Measurements from ENCODE around the gene VPS37B.
"Not testable (repeated sequence)": the region's sequence is repeated elsewhere in the genome, so short reads cannot be mapped to it uniquely, and the experiment has no call there.

Gene VPS37B

GRCh38 chr12:122905258-122905657 lies 9.3 kb upstream of the VPS37B start:
- not testable (repeated sequence) for DNase-seq (ENCODE audit: low read depth)

GRCh38 chr12:122903693-122904034 lies 7.7 kb upstream of the VPS37B start:
- DNase-seq (ENCODE audit: low read depth): no peak

GRCh38 chr12:122902854-122903692 lies 7.1 kb upstream of the VPS37B start:
- no peak for DNase-seq (ENCODE audit: low read depth)

- no peak for DNase-seq (ENCODE audit: low read depth)
Measured at GRCh38 chr12:122899887-122900286, 4.0 kb upstream of the VPS37B start.

GRCh38 chr12:122896662-122897061 lies 738 bp upstream of the VPS37B start:
- DNase-seq (ENCODE audit: low read depth): no peak

- DNase-seq (ENCODE audit: low read depth): no peak
Measured at GRCh38 chr12:122895320-122895703, 612 bp downstream of the VPS37B start.

- DNase-seq (ENCODE audit: low read depth): no peak
Measured at GRCh38 chr12:122894193-122895121, 1.5 kb downstream of the VPS37B start.

- no peak for DNase-seq (ENCODE audit: low read depth)
Measured at GRCh38 chr12:122893208-122894153, 2.4 kb downstream of the VPS37B start.

GRCh38 chr12:122892724-122893123 lies 3.2 kb downstream of the VPS37B start:
- DNase-seq (ENCODE audit: low read depth): not testable (repeated sequence)

- no peak for DNase-seq (ENCODE audit: low read depth)
Measured at GRCh38 chr12:122891661-122892525, 4.0 kb downstream of the VPS37B start.

- DNase-seq (ENCODE audit: low read depth): no peak
Measured at GRCh38 chr12:122889761-122890520, 6.0 kb downstream of the VPS37B start.

GRCh38 chr12:122888232-122888752 lies 7.6 kb downstream of the VPS37B start:
- DNase-seq (ENCODE audit: low read depth): peak; percentile 74

- DNase-seq (ENCODE audit: low read depth): no peak
Measured at GRCh38 chr12:122887819-122888212, 8.1 kb downstream of the VPS37B start.

- no peak for DNase-seq (ENCODE audit: low read depth)
Measured at GRCh38 chr12:122886851-122887818, 8.8 kb downstream of the VPS37B start.

- no peak for DNase-seq (ENCODE audit: low read depth)
Measured at GRCh38 chr12:122886161-122886560, 9.8 kb downstream of the VPS37B start.

- no peak for DNase-seq (ENCODE audit: low read depth)
Measured at GRCh38 chr12:122884860-122885259, 11.1 kb downstream of the VPS37B start.

- DNase-seq (ENCODE audit: low read depth): no peak
Measured at GRCh38 chr12:122884091-122884826, 11.7 kb downstream of the VPS37B start.

Measured in T follicular helper cell (primary cell).